CMK (cell line): ENCODE data around the gene PIEZO2.
"Not testable (repeated sequence)": the region's sequence is repeated elsewhere in the genome, so short reads cannot be mapped to it uniquely, and the experiment has no call there.

Experiments used
- DNase-seq: peaks from one replicate; pipeline ENCODE4 v3.0.0-alpha.2; 2010; ENCODE audit warnings: low read depth

The PIEZO2 gene

GRCh38 chr18:11148680-11149440 is 509 bp downstream of the PIEZO2 start:
- no peak for DNase-seq

GRCh38 chr18:11147962-11148679 is 1.2 kb downstream of the PIEZO2 start:
- no peak for DNase-seq

- DNase-seq, result no peak
These were observed 1.9 kb downstream of the PIEZO2 start for GRCh38 chr18:11147371-11147951.

- DNase-seq, result no peak
These were observed 2.4 kb downstream of the PIEZO2 start for GRCh38 chr18:11146947-11147345.

GRCh38 chr18:11146238-11146946 is 3.0 kb downstream of the PIEZO2 start:
- no peak for DNase-seq

- no peak for DNase-seq
These were observed 3.8 kb downstream of the PIEZO2 start for GRCh38 chr18:11145413-11146191.

- DNase-seq, result no peak
These were observed 12.0 kb downstream of the PIEZO2 start for GRCh38 chr18:11137400-11137799.

GRCh38 chr18:11136241-11136640 is 13.1 kb downstream of the PIEZO2 start:
- no peak for DNase-seq

- DNase-seq, result no peak
These were observed 14.4 kb downstream of the PIEZO2 start for GRCh38 chr18:11134940-11135339.

GRCh38 chr18:11129059-11129458 is 20.3 kb downstream of the PIEZO2 start:
- not testable (repeated sequence) for DNase-seq

- DNase-seq, result no peak
These were observed 23.7 kb downstream of the PIEZO2 start for GRCh38 chr18:11125492-11126315.

GRCh38 chr18:11124054-11124453 is 25.3 kb downstream of the PIEZO2 start:
- DNase-seq, result no peak

GRCh38 chr18:11121443-11121849 is 27.9 kb downstream of the PIEZO2 start:
- no peak for DNase-seq

GRCh38 chr18:11119959-11120587 is 29.3 kb downstream of the PIEZO2 start:
- no peak for DNase-seq

- no peak for DNase-seq
These were observed 29.8 kb downstream of the PIEZO2 start for GRCh38 chr18:11119550-11119949.

- no peak for DNase-seq
These were observed 31.2 kb downstream of the PIEZO2 start for GRCh38 chr18:11118051-11118766.

- DNase-seq, result no peak
These were observed 34.1 kb downstream of the PIEZO2 start for GRCh38 chr18:11115276-11115675.

- no peak for DNase-seq
These were observed 34.7 kb downstream of the PIEZO2 start for GRCh38 chr18:11114653-11115052.

- DNase-seq, result no peak
These were observed 35.4 kb downstream of the PIEZO2 start for GRCh38 chr18:11113937-11114336.
